SK-MEL-5 (cell line): ENCODE data around the gene CYP51A1. TPM values are rescaled to one million over a fixed set of nuclear protein-coding genes. Genes with fewer than 3 reads are reported as not detected.
A peak's percentile ranks its signal among the peaks of the same experiment; 100 is the strongest.
"Not testable (repeated sequence)": the region's sequence is repeated elsewhere in the genome, so short reads cannot be mapped to it uniquely, and the experiment has no call there.

Experiments
- DNase-seq: peaks from one replicate; pipeline ENCODE4 v3.0.0-alpha.2; 2016; ENCODE audit warnings: low read depth, low spot score
- in situ Hi-C: cut with HindIII; loops from 2 replicates; pipeline ENCODE4 v1.10.0; 2016; ENCODE audit warnings: low sequenced_read_pairs, high pct_unique_total_duplicates, low pct_unique_long_range_greater_than_20kb
- total RNA-seq: library from RNA; depleted of rRNA; stranded (reverse); fragments of >200 nt; shearing (Covaris generic); gene quantifications from 2 replicates; pipeline ENCODE4 v1.2.3, GENCODE V29; 2014

Gene CYP51A1
- total RNA-seq, 1 experiment from 2014 or later = 220 TPM

DNA sequence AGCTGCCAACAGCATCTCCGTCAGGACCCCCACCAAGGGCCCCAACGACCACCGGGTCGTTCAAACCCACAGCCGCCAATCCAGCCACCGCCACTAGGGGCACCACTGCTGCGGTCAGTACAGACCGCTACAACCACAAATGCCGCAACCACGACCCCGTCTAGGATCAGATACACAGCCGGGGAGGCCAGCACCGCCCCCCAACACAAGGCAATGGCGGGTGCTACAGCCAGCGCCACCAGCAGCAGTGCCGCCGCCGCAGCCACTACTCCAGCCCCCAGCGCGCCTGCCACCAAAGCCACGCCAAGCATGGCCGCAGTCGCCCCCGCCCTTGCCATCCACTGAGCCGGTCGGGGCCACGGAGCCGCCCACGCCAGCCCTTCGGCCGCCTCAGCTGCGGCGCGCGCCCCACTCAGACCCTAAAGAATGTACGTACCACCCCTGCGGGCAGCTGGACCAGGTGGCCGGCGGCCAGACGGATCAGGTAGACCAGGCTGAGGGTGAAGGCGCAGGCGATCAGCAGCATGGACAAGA, 473 bp downstream of the CYP51A1 start:
- in situ Hi-C loops = no loop called here
- peak; percentile 74 for DNase-seq

DNA sequence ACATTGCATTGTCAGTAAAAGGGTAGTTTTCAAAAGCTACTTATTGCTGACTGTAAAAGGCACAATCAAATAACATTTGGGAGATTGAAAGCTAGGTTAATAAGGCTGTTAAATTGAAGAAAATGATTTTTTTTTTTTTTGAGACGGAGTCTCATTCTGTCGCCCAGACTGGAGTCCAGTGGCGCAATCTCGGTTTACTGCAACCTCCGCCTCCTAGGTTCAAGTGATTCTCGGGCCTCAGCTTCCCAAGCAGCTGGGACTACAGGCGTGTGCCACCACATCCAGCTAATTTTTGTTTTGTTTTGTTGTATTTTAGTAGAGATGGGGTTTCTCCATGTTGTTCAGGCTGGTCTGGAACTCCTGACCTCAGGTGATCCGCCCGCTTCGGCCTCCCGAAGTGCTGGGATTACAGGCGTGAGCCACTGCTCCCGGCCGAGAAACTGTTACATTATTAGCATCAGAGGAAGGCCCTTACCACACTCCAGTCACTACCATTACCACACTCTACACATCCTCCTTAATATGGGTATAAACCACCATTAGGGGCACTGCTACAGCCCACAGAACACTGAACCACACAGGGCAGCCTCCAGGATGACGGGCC, 1.0 kb downstream of the CYP51A1 start:
- in situ Hi-C loops = no loop called here
- no peak for DNase-seq

DNA sequence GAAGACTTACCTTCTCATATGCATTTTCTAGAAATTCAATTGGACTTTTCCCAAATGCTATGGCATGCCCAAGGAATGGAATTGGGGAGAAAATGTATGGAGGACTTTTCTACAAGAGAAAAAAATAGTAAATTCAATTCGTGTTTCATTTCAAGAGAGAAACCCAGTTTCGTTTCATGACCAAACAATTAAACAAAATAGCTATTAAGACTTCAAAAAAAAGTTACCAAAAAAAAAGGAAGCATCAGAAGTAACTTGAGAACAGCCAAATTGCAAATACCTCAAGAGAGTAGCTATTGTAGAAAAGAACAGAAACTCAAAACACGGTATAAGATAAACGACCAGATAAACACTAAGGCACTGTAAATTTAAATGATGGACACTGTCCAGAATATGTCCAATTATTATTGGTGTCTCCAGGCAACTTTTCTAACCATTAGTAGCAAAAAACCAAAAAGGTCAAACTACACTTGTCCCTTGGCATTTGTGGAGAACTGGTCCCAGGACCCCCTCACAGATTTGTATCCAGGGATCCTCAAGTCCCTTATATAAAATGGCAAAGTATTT, 2.4 kb downstream of the CYP51A1 start:
- DNase-seq = no peak
- in situ Hi-C loops = no loop called here

DNA sequence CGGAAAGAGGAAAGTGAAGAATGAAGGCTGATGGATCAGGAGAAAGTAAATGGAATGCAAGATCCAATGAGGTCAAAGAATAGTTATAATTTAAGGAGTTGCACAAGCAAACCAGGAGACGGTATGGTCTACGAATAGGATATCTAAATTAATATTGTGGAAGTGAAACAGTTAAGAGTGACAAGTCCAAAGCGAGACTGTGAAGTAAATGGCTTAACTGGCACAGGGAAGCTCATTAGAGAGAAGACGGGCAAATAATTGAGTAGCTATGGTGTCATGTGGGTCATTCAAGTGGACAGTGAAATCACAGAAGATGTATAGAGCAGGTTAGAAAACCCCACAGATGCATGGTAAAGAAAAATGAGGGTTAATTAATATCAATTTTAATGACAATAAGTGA, 3.2 kb downstream of the CYP51A1 start:
- in situ Hi-C loops = no loop called here
- no peak for DNase-seq

DNA sequence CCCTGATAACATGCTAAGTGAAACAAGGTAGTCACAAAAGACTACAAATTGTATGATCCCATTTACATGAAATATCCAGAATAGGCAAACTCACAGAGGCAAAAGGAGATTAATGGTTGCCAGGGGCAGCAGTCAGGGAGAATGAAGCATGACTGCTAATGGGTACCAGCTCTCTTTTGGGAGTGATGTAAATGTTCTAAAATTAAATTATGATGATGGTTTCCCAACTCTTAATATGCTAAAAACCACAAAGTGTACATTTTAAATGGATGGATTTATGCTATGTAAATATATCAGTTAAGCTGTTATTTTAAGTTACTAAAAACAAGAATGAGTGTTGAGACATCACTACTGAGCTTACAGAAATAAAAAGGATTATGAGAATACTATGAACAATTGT, 12.6 kb downstream of the CYP51A1 start:
- DNase-seq = no peak
- in situ Hi-C loops = no loop called here

DNA sequence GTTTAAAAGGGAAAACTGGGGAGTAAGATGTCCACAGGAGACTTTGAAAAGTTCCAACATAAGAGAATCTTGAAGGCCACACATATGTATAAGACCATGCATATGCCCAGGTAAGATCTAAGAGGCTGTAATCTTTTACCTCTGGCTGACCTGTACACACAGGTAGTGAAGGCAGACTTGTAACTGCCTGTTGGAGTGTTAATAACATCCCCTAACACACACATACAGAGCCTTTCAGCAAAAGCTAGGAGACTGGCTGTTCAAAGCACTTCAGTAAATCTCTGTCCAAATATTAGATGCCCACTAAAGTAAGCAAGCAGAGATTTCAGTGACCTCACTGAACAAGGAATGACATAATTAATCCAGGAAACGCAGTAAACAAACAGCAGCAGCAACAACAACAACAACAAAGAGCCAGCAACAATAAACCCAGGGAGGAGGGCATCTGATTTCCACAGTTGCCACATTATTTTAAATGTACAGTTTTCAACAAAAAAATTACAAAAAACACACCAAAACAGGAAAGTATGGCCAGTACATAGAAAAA, 15.0 kb downstream of the CYP51A1 start:
- in situ Hi-C loops = no loop called here
- DNase-seq = no peak

DNA sequence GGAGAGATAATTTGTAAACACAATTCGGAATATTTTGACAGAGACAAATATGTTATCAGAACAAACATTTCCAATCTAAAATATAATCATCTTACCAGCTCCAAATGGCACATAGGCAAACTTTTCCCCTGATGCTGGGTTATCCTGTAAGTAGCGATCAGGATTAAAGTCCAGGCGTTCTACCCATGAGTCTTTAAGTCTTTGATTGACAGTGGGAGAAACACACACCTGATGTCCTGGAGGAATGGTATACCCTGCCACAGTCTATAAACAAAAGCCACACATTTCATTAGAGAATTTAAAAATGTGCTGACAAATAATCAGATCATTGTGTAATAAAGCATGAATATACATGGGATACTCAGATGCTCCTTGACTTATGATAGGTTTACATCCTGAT, 17.3 kb downstream of the CYP51A1 start:
- no peak for DNase-seq
- in situ Hi-C loops = no loop called here

DNA sequence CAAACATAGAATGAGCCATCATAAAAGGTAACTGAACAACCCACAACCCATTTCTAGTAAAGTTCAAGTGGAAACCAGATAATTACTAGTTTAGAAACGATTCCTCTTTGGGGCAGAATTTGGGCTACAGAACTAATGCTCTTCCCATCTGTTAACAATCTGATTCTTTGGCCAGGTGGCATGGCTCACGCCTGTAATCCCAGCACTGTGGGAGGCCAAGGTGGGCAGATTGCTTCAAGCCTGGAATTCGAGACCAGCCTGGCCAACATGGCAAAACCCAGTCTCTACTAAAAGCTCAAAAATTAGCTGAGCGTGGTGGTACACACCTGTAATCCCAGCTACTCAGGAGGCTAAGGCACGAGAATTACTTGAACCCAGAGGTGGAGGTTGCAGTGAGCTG, 18.5 kb downstream of the CYP51A1 start:
- in situ Hi-C loops = no loop called here
- no peak for DNase-seq

DNA sequence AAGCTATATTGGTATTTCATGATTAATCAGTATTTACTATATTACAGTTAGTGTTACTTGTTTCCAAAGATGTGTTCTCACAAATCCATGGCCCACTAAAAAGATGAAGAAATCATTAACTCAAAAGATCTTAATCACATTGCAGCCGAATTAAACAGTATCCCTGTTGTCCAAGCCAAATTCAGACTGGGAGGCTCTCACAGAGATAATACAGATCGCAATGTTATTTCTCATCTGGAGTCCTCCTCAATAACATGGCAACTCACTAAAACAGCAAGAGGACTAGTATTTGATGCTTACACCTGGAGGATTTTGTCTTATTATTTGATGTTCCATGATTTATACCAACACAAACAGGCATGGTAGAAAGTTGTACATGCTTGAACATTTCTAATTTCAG, 23.4 kb downstream of the CYP51A1 start:
- DNase-seq = no peak
- in situ Hi-C loops = no loop called here

DNA sequence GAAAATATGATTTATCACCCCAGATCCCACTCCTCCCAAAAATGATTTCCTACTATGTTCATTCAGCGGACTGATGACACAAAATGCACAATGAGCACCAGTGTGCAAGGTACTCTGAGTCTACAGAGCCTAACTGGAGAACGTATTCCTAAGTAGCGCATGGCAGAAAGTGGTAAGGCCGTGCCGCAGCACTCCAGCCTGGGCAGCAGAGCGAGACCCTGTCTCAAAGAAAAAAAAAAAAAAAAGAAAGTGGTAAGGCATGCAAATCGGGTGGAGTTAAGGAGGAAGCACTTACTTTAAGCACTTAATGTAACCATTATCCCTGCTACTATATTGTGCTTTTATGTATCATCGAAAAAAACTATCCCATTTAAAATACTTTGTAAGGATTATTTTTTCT, 25.5 kb downstream of the CYP51A1 start:
- DNase-seq = no peak
- in situ Hi-C loops = no loop called here

DNA sequence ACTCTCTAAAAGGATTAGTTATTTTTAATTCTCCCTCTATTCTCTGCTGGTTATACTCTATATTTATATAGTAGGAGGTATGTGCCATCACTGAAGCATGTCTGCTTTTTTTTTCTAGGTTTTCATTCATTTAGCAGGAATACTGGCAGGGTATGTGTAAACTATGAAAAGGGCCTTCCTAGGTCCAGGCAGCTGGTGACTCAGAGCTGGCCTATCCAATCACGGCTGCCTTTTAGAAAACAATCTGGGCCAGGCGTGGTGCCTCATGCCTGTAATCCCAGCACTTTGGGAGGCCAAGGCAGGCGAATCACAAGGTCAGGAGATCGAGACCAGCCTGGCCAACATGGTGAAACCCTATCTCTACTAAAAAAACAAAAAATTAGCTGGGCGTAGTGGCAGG, 31.4 kb downstream of the CYP51A1 start:
- DNase-seq, in situ Hi-C loops: not testable (repeated sequence)

DNA sequence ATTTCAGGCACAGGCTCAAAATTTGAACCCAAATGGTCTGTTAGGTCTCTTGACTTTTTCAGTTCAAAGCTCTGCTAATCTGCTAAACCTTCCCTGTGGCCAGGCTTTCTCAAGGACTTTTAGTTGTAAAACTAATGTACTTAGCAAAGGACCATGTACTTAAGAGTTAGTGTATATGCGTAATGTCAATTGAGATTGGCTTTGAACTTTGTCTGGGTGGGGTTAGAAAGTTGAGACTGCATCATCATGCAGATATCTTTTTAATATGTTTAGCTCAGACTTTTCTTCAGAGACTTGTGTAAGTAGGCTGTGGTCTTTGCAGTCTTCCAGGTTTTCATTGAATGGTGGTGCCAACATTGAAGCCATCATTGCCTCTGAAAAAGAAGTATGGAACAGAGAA, 33.7 kb downstream of the CYP51A1 start:
- in situ Hi-C loops = no loop called here
- no peak for DNase-seq

DNA sequence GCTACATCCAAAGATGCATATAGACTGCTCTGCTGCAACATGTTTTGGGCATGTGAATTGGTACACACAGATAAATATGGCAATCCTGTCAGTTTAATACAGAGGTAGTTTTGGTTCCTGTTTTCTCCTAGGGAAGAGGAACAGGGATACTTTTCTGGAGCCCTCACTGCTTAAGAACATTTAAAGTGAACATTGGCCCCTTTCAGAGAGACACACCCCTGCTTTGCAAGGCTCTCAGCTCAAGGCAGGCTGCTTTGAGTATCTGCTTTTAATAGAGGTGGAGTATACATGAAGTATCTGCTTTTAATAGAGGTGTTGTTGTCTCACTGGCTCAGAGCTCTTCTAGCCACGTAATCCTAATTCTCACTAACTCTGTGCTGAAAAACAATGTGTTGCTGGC, 38.9 kb downstream of the CYP51A1 start:
- in situ Hi-C loops = no loop called here
- no peak for DNase-seq

DNA sequence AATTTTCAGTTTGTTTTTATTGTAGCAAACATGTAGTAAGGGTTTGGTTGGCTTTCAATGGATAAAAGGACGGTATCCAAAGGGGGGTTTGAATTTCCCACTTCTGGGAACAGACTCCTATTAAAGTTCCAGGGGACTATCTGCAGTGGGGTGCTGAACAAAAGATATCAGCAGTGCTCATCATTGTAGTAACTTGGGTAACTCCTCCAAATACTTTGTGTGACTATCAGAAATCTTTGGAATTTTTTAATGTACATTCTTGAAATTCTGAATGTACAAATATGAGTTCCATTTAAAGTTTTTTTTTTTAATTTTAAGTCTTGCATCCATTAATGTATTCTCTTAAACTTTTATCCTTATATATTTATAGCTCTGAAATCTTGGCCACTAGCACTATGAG, 42.1 kb downstream of the CYP51A1 start:
- no peak for DNase-seq
- in situ Hi-C loops = no loop called here

DNA sequence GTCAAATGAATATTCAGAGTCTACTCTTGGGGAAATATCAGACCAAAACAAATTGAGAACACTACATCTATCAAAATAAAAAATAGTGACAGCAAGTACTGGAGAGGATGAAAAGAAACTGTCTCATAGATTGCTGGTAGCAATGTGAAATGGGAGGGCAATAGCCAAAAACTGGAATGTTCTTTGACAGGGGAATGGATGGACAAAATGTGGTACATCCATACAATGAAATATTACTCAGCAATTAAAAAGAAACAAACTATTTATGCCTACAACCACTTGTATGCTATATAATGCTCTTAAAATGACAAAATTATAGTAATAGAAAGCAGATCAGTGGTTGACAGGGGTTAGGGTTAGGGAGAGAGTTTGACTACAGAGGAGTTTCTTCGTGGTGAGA, 46.0 kb downstream of the CYP51A1 start:
- in situ Hi-C loops = no loop called here

DNA sequence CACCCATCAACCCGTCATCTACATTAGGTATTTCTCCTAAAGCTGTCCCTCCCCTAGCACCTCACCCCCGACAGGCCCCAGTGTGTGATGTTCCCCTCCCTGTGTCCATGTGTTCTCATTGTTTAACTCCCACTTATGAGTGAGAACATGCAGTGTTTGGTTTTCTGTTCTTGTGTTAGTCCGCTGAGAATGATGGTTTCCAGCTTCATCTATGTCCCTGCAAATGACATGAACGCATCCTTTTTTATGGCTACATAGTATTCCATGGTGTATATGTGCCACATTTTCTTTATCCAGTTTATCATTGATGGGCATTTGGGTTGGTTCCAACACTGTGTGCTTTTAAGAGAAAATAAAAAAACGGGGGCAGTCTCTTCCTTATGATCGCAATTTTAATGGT, 50.4 kb downstream of the CYP51A1 start:
- in situ Hi-C loops, DNase-seq: not testable (repeated sequence)

More for the DNA sequence above, 46.0 kb downstream of the CYP51A1 start:
- no peak for DNase-seq

DNA sequence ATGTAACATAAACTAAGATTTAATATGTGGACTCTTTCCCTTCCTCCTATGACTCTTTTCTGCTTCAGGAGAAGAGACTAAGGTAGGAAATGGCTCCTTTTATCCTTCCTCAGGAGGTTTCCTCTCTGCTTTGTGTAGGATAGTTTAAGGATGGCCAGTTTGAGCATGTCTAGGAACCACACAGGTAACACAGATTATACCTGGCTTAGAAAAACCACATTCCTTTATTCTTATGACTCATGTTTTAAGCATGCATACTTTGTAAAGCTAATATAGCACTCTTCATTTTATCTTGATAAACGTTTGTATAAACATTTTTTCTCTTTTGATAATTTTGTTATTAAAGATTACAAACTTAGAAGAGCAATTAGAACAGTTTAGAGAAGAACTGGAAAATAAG, 57.8 kb downstream of the CYP51A1 start:
- in situ Hi-C loops = no loop called here
- DNase-seq = no peak

DNA sequence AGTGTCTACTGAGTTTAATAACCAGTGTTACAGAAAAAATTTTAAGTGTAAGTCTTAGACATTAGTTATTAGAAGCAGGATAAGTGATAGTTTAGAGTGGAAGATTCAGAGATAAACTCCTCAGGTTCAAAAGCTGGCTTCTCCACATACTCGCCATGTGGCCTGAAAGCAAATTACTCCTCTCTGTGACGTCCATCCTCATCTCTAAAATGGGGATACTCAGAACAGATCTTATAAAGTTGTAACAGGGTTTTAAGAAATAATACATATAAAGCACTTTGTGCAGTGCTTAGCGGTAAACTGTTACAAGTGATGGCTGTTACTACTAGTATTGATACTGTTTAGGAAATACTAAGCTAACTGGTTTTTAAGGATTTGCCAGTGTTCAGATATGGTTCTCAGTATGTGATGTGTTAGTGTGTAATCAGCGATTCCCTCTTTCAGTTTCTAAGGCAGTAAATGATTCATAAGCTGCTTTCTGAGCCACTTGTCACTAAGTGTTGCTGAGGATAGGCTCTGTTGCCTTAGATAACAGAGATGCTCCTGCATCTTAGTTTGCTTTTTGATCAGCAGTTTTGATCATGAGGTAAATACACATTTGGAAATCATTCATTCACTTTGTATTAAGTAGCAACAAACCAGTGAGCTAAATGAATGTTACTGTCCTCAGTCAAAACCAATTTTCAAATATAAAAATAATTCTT, 58.7 kb downstream of the CYP51A1 start:
- in situ Hi-C loops = no loop called here
- DNase-seq = no peak

DNA sequence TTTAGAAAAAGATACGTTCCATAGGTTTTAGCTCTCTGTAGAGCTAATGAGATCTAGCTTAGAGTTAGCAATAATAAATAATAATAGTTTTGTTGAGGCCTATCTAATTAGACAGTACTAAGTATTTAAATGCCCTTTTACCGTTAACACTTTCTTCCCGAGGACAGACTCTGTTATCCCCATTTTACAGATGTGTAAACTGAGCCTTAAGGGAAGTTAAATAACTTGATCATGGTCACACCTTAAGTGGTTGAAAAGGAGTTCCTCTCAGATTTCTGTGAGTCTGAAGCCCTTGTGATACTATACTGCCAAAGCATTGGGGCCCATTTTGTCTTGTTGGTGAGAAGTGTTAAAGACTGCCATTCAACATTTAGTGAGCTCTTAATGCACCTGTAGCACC, 61.6 kb downstream of the CYP51A1 start:
- DNase-seq = no peak
- in situ Hi-C loops = no loop called here
